Fibroblast of pulmonary artery (primary cell): Measurements from ENCODE around the gene FBXL17.

Experiments used
- DNase-seq: peaks from one replicate; pipeline ENCODE4 v3.0.0-alpha.2; 2010; ENCODE audit warnings: low read depth
- H3K4me3 ChIP-seq: replicated peaks from 2 replicates; pipeline ENCODE4 v1.5.1; 2011; ENCODE audit warnings: low read depth, mild to moderate bottlenecking, control low read depth, low read length, moderate library complexity
- CTCF ChIP-seq: IDR thresholded peaks from 2 replicates; pipeline ENCODE4 v1.5.1; 2011; ENCODE audit warnings: mild to moderate bottlenecking, control low read depth, low read length, inconsistent platforms; ENCODE audit errors: missing control alignments

FBXL17 gene

GRCh38 chr5:107929080-107929479 lies 452.8 kb downstream of the FBXL17 start:
- no peak for TF ChIP-seq CTCF
- DNase-seq: no peak
- H3K4me3 ChIP-seq: no peak overlapping the region

GRCh38 chr5:107926121-107926520 lies 455.8 kb downstream of the FBXL17 start:
- DNase-seq: no peak
- no peak for TF ChIP-seq CTCF
- H3K4me3 ChIP-seq: no peak overlapping the region

GRCh38 chr5:107925200-107925599 lies 456.7 kb downstream of the FBXL17 start:
- no peak for DNase-seq
- no peak overlapping the region for H3K4me3 ChIP-seq
- TF ChIP-seq CTCF: no peak

- no peak for DNase-seq
- no peak for TF ChIP-seq CTCF
Observed at GRCh38 chr5:107919969-107920368, 461.9 kb downstream of the FBXL17 start.

GRCh38 chr5:107919361-107919760 lies 462.5 kb downstream of the FBXL17 start:
- H3K4me3 ChIP-seq: no peak overlapping the region
- no peak for DNase-seq
- TF ChIP-seq CTCF: no peak

More at GRCh38 chr5:107919969-107920368, 461.9 kb downstream of the FBXL17 start:
- H3K4me3 ChIP-seq: no peak overlapping the region

- no peak for DNase-seq
- H3K4me3 ChIP-seq: no peak overlapping the region
- no peak for TF ChIP-seq CTCF
Observed at GRCh38 chr5:107917983-107918382, 463.9 kb downstream of the FBXL17 start.
